Bronchial epithelial cell (primary cell): Measurements from ENCODE around the gene GALR1. TPM values are rescaled to one million over a fixed set of nuclear protein-coding genes. Genes with fewer than 3 reads are reported as not detected.
A peak's percentile ranks its signal among the peaks of the same experiment; 100 is the strongest.

Experiments used
- DNase-seq: peaks from one replicate; pipeline ENCODE4 v3.0.0-alpha.2; 2010; ENCODE audit warnings: low read depth
- FAIRE-seq: peaks from 2 replicates; lab custom pipeline; 2011; peaks lifted over from hg19 to GRCh38; lab: Jason Lieb, UNC
- H3K27me3 ChIP-seq: 2 replicates; pipeline ENCODE4 v1.5.1; 2011; ENCODE audit warnings: low read length; ENCODE audit not compliant: control insufficient read depth, insufficient read depth
- H3K36me3 ChIP-seq: 2 replicates; pipeline ENCODE4 v1.5.1; 2011; ENCODE audit warnings: low read length; ENCODE audit not compliant: control insufficient read depth, insufficient read depth
- H3K4me3 ChIP-seq: 2 replicates; pipeline ENCODE4 v1.5.1; 2011; ENCODE audit warnings: mild to moderate bottlenecking, low read depth, low read length, control low read depth
- CTCF ChIP-seq: IDR thresholded peaks from 2 replicates; pipeline ENCODE4 v1.5.1; 2011; ENCODE audit warnings: mild to moderate bottlenecking, moderate library complexity, low read length, control low read depth, inconsistent platforms; ENCODE audit not compliant: insufficient read depth, severe bottlenecking
- total RNA-seq: library from RNA; depleted of rRNA; stranded (reverse); fragments of >200 nt; gene quantifications from 2 replicates; pipeline ENCODE4 v1.2.1, GENCODE V29; 2014

Gene GALR1
- not detected in 2 replicates for total RNA-seq

GRCh38 chr18:77249569-77250500 is at the start of gene GALR1:
Gene GALR1 (plus strand): TSS chr18:77249848. CDS start chr18:77250549, 701 bp downstream.
- DNase-seq (no peak), FAIRE-seq (no peak)
- no peaks in the 10 kb centered on the region for H3K36me3 ChIP-seq
- no peak within 1 kb of the TSS for H3K4me3 ChIP-seq
- H3K27me3 ChIP-seq, result peaks cover 25% of the 10 kb centered on the region
- TF ChIP-seq CTCF, result no peak

- H3K4me3 ChIP-seq, result no peak overlapping the region
- TF ChIP-seq CTCF, result no peak
- peak; percentile 63 for DNase-seq
- H3K27me3 ChIP-seq, result no peaks in the 10 kb centered on the region
- no peaks in the 10 kb centered on the region for H3K36me3 ChIP-seq
- FAIRE-seq, result no peak
Measured at GRCh38 chr18:77201506-77201905, 48.1 kb upstream of the GALR1 start.

- no peak for TF ChIP-seq CTCF
- Histone ChIP-seq H3K4me3 (no peak overlapping the region), H3K36me3 (no peaks in the 10 kb centered on the region), H3K27me3 (no peaks in the 10 kb centered on the region)
- DNase-seq (no peak), FAIRE-seq (no peak)
Measured at GRCh38 chr18:77202329-77202728, 47.3 kb upstream of the GALR1 start.

- FAIRE-seq (no peak), DNase-seq (no peak)
- H3K27me3 ChIP-seq, result no peaks in the 10 kb centered on the region
- H3K36me3 ChIP-seq, result no peaks in the 10 kb centered on the region
- no peak overlapping the region for H3K4me3 ChIP-seq
- TF ChIP-seq CTCF, result no peak
Measured at GRCh38 chr18:77203071-77203470, 46.6 kb upstream of the GALR1 start.

- no peaks in the 10 kb centered on the region for H3K27me3 ChIP-seq
- no peak for TF ChIP-seq CTCF
- DNase-seq, result no peak
- no peaks in the 10 kb centered on the region for H3K36me3 ChIP-seq
- no peak for FAIRE-seq
- H3K4me3 ChIP-seq, result no peak overlapping the region
Measured at GRCh38 chr18:77203851-77204250, 45.8 kb upstream of the GALR1 start.
